ENCODE data around the gene RFC4.

DNA sequence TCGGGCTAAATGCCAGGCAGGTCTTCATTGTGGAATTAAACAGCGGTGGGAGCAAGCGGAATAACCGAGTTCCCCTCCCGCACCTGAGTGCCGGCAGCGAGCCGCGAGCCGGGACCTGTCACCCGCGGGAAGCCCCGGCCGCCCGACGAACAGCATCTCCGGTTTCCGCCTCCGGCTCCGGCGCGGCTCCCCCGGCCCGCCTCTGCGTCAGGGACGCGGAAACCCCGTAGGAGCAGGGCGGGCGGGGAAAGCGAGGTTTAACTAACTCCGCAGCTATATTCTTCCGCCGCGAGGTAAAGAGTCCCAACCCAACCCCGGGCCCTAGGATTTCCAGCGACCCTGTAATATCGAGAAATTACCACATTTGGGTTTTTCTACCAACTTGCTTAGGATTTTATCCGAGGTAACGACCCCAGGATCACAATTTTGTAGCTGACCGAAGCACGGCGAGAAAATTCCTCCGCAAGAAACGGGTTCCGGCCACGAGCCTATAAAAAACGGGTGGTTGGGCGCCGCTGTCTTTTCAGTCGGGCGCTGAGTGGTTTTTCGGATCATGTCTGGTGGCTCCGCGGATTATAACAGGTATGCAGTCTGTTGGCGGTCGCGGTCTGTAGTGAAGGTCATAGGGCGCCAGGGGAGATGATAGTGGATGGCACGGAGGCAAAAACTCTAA is 23.1 kb downstream of the RFC4 start, which contains the start of gene EIF4A2:
- TF ChIP-seq, protein P1, sequence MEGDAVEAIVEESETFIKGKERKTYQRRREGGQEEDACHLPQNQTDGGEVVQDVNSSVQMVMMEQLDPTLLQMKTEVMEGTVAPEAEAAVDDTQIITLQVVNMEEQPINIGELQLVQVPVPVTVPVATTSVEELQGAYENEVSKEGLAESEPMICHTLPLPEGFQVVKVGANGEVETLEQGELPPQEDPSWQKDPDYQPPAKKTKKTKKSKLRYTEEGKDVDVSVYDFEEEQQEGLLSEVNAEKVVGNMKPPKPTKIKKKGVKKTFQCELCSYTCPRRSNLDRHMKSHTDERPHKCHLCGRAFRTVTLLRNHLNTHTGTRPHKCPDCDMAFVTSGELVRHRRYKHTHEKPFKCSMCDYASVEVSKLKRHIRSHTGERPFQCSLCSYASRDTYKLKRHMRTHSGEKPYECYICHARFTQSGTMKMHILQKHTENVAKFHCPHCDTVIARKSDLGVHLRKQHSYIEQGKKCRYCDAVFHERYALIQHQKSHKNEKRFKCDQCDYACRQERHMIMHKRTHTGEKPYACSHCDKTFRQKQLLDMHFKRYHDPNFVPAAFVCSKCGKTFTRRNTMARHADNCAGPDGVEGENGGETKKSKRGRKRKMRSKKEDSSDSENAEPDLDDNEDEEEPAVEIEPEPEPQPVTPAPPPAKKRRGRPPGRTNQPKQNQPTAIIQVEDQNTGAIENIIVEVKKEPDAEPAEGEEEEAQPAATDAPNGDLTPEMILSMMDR (IDR thresholded peaks at IDR 0.05; ENCODE audit: low read length) = no peak
- no peak for TF ChIP-seq EZH2 (optimal IDR thresholded peaks at IDR 0.05; ENCODE audit: low read depth, low read length)
